Activated CD4-positive, alpha-beta T cell treated with anti-CD3 and anti-CD28 coated beads, Interleukin-2, amount 50 U/mL, for 24 hours (primary cell): ENCODE results near the gene PPP1R2.
"Not testable (repeated sequence)": the region's sequence is repeated elsewhere in the genome, so short reads cannot be mapped to it uniquely, and the experiment has no call there.

ENCODE experiments used
- DNase-seq, 2 donors: peaks; one replicate each; pipeline ENCODE4 v3.0.0-alpha.2; 2020; ENCODE audit warnings: low read depth in 1 of 2, low spot score in 1 of 2

Gene PPP1R2

DNA sequence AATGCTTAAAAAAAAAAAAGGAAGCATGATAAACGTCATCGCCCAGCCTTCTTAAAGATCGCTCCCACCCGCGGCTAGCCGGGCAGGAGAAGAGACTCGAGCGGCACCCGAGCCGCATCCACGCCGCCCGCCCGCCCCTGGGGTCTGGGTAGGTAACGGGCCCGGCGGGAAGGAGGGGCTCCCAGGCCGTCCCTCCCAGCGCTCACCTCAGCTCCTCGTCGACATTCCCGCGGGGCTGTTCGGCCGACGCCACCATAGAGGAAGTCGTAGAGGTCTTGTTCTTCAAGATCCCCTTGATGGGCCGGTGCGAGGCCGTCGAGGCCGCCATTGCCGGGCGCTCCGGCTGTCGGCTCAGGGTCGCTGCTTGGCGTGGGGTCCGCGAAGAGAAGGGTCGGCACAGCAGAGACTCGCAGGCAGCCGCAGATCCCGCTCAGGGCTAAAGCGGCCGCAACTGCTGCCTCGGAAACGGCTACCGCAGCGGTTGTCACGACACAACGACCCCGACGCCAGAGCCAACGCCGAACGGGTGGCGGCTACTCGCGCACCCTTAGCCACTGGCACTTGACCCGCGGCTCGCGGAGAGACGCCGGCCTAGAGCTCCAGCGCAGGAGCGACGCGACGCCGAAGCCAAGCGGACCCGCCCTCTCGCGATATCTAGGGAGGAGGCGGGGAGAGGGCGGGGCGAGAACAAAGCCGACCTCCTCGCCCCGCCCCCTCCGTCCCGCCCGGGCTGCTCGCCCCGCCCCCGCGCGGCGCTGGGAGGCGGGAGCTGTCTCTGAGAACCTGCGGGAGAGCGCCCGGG lies at the start of gene PPP1R2:
Gene PPP1R2, minus strand, starts transcription at position 628 of the 802 bp plus-strand sequence. Its CDS starts 300 bp downstream, at position 328.
- peak; percentile 82 to 87 for DNase-seq

DNA sequence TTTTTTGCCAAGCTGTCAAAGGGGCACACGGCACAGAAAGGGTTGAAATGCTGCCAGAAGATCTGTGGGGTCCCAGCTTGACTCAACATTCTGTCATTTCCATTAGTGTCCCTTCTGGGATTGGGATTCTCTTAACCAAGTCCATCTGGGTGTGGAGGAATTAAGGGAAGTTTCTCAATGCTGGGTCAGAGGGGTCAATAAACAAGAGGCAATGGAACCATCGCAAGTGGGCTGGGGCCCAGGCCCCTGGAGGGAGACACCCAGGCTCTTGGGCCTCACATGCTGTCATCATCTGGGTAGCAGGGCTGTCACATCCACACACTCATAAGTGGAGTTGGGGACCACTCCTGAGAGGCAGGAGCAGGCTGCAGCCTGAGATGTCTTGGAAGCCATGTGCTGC lies 48.7 kb upstream of the PPP1R2 start:
- no peak for DNase-seq

DNA sequence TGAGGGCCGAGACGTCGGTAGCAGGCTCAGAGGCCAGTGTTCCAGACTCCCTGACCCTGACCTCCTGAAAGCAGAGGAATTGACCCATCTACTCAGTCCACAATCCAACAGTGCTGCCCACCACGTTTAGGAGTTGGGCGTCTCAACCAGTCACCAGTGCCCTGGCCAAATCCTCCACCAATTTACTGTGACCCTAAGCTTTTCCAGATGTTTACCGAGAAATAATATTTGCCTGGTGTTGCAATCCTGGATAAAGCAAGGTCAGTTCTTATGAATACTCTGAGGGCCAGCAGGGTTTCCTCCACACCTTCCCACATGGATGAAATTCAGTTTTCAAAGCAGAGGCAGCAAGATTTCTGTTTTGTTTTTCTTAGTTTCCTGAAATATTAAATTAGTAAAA lies 48.1 kb upstream of the PPP1R2 start:
- no peak for DNase-seq

DNA sequence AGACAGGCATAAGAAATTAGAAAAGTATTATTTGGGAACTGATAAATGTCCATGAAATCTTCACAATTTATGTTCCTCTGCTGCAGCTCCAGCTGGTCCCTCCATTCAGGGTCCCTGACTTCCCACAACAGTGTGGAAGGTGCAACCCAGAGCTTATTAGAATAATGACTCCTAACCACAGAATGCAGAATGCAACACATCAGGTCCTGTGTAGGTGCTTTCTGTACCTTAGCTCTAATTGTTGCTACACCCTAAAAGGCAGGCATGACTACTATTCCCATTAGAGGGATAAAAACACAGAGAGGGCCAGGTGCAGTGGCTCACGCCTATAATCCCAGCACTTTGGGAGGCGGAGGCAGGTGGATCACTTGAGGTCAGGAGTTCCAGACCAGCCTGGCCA lies 47.3 kb upstream of the PPP1R2 start:
- DNase-seq: not testable (repeated sequence)

DNA sequence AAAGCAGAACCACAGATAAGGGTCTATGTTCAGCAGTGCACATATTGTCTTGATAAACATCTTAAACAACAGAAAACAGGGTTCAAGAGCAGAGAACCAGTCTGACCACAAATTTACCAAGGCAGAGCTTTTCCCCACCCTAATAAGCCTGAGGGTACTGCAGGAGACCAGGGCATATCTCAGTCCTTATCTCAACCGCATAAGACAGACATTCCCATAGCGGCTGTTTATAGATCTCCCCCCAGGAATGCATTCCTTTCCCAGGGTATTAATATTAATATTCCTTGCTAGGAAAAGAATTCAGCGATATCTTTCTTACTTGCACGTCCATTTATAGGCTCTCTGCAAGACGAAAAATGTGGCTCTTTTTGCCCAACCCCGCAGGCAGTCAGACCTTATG lies 46.7 kb upstream of the PPP1R2 start:
- not testable (repeated sequence) for DNase-seq

DNA sequence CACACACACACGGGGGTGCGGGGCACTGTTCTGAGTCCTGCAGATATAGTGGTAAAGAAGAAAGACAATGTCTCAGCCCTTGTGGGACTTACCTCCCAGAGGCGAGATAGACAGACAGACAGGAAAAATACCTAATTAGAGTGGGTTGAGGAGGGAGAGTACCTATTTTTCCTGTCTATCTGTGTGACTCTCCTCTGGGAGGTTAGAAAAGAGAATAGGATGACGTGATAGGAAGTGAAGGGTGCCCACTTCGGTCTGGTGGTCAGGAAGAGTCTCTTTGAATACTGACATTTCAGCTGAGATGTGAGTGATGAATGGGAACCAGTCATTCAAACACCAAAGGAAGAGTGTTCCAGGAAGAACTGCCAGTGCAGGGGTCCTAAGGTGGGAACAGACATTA lies 44.7 kb upstream of the PPP1R2 start:
- DNase-seq: no peak

DNA sequence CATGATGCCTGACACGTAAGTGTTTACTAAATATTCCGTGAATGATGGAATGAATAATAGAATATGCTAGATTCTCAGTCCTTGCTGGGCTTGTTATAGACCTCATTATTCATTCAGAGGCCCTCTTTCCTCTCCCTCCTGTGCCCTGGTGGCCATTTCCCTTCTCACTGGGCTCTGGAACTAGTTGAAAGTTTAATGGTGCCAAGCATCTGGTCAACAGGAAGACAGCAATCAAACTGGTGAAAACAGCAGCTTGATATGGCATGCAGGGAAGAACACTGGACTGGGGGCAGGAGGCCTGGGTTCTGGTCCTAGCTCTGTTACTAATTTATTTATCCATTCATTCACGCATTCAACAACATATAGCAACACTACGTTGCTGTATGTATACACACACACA lies 44.3 kb upstream of the PPP1R2 start:
- DNase-seq: no peak

DNA sequence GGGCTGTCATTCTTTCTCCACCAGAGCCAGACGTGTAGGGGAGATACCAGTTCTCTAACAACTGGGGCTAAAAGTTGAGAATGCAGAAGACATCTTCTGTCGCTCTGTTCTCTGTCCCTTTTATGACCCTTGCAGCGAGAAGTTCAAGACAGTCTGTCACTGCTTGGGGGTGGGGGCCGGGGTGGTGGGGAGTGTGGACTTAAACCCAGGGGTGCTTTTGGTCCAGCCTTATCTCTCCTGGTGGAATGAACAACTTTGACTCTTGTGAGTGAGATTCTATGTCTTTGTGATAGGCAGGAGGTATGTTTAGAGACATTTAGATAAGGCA lies 41.4 kb upstream of the PPP1R2 start:
- no peak for DNase-seq

DNA sequence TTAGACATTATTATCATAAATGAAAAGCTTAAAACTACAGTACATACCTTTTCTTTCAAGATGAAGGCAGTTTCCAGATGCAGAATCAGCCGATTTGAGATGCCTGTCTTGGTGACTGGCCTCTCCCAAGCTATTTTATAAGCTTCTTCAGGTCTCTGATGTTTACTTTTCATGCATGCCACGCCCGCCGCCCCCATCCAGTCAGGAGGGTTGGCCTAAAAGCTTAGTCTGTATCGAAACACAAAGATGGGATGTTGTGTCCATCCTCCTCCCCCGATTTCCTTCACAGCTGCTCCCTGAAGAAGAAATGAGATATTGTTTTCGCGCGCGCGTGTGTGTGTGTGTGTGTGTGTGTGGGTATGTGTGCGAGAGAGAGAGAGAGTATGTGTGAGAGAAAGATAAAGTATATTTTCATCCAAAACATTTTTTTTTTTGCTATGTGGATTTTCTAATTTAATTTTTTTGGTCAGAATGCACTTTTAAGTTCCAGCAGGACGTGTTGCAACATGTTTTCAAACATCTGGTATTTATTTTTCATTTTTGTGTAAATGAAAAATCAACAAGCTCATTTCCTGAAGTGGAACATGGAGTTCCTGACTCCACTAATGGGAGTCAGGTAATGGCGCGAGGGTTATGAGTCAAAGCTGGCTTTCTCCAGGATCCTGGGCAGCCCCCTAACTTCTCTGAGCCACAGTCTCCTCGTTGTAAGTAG lies 40.9 kb upstream of the PPP1R2 start, which contains the start of gene APOD:
Gene APOD, minus strand, starts transcription at position 110 of the 712 bp plus-strand sequence. CDS start 4,479 bp downstream, outside the sequence.
- no peak for DNase-seq

DNA sequence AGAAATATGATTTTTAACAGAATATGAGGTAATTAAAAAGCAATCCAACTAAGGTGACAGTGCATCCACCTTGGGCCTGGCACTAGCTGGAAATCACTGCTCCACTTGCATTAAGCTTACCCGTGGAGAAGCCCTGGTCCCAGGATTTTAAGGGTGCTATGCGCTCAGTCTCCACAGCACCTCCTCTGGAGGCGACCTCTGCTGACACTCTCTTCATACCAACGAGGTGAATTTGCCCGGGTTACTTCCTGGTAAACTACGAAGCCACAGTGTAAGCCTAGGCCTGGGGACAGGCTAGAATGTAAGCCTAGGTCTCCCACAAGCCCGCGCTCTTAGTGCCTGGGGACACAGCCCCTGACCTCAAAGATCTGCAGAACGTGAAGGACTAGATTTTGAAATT lies 39.8 kb upstream of the PPP1R2 start:
- DNase-seq: no peak

DNA sequence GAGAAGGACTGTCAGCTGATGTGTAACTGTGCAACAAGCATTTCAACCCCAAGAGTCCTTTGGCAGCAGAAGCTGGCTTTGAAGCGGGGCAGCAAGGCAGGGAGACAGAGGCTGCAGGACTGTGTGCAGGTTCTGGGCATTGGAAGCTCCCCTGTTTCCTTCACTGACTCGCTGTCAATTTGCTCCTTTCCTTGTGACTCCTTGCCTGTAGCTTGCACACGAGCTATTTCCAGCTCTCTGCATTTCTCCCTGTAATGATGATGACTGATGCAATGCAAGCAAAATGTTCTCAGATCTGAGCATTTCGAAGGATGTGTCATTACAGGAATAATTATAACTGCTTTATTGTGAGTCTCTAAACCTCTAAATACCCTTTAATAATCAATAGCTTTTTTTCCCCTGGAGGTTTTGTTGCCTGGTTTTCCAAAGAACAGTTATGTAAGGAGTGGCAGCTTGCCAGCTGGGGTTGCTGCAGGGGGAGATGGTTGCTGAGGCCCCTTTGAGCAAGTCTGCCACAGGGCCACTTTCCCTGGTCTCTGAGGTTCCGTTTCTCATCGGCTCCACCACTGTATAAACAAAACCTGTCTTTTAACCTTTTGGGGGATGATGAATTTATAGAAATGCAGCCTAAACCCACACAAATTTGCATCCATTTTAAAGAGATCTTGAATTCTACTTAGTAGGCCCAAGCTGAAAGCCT lies 37.8 kb upstream of the PPP1R2 start:
- DNase-seq: no peak

DNA sequence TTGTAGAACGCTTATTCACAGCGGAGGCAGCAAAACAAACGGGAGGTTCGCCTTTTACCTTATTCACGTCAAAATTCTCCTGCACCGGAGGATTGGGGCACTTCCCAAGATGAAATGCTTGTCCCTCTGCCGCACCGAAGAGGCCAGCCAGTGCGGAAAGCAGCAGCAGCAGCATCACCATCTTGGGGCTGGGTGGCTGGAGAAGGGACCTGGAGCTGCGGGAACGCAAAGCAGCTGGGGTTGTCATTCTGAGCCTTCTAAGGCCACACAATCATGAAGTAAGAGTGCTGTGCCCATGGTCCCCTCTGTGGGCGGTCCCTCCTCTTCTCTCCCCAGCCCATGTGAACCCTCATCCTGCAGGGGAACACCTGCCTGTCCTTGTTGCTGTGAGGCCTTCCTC lies 36.2 kb upstream of the PPP1R2 start:
- DNase-seq: no peak

DNA sequence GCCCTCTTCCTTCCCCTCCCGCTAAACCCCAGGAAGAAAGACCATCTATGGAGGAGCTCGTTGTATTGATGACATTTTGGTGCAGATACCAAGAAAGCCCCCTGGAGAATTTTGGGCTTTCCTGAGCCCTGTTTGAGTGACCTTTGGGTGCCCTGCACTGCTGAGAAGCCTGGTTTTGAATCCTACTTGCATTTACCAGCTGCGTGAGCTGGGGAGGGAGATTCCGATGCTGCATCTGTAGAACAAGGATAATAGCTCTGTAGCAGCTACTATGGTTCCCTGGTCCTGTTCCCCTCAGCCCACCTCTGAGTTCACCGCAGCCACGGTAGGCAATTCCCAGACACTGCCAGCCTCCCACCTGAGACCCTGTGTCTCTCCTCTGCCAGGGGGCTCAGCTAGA lies 35.4 kb upstream of the PPP1R2 start:
- no peak for DNase-seq

DNA sequence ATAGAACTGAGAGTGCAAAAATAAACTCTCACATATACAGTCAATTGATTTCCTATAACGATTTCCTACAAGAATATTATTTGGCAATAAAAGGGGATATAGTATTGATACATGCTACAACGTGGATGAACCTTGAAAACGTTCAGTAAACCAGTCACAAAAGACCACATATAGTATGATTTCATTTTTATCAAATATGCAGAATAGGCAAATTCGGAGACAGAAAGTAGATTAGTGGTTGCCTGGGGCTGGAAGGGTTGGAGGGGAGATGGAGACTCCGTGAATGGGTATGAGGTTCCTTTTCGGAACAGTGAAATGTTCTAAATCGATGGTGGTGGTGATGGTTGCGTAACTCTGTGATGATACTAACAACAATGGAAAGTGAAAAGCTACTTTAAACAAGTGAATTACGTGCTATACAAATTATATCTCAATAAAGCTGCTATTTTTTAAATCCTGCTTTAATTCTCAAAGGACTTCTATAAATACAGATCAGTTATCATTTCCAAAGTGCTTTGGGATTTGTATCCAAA lies 34.6 kb upstream of the PPP1R2 start:
- no peak for DNase-seq

DNA sequence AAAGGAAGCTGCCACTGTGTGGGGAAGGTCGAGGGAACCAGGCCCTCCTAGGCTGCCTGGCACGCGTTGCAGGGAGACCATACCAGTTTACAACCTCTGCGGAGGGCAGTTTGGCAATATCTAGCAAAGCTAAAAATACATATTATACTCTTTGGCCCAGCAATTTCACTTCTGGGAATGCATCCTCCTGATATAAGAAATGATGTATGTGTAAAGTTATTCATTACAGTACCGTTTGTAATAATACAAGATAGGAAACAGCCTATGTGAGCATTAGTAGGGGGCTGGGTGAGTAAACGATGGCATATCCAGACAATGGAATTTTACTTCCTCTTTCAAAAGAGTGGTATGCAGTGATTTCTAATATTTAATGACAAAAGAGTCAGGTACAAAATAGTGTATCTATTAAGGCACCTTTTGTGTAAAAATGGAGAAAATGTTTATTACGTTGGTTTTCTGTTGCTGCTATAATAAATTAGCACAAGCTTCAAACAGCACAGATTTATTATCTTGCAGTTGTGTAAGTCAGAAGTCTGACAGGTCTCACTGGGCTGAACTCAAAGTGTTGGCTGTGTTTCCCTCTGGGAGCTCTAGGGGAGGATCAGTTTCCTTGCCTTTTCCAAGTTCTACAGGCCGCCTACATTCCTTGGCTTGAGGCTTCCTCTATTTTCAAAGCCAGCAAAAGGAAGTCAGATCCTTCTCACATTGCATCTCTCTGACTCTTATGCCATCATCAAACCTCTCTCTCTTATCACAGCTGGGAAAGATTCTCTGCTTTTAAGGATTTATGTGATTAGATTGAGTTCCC lies 31.6 kb upstream of the PPP1R2 start:
- no peak for DNase-seq

DNA sequence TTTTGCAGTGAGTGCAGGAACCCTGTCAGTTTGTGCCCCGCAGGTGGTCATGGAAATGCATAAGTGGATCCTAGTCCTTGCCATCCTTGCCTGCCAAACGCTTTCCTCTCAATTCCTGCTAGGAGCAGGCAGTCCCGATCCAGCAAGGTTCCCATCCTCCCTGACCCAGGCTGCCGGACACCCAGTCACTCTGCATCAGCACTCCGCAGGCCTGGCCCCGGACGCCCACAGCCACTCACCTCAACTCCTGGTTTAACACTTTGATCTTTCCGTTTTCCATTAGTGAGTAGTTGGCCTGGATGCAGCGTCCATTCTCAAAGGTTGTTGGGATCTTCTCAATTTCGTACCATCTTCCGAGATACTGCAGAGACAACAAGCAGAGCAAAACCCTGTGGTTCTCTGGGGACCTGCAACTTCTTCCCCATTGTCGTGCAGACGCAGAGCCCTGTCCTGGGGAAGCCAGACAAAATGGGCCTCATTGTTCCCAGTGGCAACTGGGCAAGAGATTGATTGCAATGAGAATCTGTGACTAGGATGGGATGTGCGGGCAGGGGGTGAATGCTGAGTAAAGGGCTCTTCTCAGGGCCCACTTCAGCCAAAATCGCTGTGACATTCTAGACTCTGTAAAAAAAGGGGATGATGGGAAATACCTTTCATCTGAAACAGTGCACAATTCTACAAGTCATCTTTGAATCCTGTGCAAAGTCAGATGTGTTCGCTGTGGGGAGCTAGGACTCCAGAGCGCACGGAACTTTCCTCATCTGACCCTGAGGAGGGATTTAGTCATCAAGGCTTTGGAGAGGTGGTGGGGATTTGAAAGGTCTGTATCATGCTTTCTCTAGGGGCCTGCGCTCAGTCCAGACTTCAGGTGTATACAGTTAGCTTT lies 30.7 kb upstream of the PPP1R2 start:
- DNase-seq: no peak

DNA sequence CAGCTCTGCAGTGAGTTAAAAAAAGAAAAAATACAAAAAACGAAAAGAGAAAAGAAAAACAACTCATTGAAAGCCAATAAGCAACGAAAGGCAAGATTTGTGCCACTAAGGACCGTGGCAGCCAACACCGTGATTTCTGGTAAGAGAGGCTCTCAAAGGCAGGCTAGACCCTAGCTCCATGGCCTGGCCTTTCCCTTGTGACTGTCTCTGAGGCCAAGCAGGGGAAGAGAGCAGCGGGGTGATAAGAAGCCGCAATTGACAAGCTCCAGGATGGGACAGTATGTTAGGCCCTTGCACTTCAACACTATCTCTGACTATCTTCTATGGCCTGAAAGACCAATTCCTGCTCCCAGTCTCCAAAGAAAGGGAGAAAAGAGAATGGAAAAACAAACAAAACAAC lies 28.2 kb upstream of the PPP1R2 start:
- no peak for DNase-seq

DNA sequence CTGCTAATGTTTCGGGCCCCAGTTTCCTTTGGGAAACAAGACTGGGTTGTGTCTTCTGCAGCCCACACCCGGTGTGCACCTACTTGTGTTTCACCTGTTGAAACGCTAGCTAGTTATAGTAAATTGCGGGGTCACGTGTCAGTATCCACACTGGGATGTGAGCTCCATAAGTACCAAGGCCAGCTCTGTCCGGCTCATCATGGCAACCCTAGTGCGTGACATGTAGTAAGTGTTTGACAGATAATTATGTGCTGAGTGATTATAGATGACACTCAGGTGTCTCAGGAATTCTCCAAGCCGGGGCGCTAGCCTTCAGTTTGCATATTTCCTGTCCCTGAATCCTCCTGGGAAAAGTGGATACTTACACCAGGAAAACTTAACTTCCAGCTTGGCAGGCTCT lies 27.8 kb upstream of the PPP1R2 start:
- no peak for DNase-seq

DNA sequence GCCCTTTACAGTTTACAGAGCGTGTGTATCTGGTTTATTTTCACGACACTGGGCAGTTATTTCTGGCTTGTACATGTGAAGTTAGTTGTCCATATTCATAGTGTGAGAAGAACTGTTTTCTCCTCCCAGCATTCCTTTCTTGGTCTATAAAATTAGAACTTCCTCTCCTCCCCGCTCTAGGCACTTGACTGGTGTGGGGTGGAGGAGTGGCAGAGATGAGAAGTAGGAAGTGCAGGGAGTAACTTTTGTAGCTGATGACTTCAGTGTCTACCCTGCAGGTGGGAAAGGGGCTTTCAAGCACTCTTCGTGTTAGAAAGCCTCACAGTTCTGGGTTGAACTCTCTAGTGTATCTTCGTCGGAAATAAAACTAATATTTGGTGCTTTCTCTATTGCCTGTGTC lies 27.2 kb upstream of the PPP1R2 start:
- DNase-seq: no peak

DNA sequence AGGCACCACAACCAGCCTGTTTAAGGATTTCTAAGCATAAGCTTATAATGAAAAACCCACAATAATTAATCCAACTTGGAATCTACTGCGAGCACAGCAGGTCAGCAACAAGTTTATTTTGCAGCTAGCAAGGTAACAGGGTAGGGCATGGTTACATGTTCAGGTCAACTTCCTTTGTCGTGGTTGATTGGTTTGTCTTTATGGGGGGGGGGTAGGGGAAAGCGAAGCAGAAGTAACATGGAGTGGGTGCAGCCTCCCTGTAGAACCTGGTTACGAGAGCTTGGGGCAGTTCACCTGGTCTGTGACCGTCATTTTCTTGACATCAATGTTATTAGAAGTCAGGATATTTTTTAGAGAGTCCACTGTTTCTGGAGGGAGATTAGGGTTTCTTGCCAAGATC lies 25.5 kb upstream of the PPP1R2 start:
- DNase-seq: no peak
